ENCODE data around the gene DICER1.

Gene DICER1

DNA sequence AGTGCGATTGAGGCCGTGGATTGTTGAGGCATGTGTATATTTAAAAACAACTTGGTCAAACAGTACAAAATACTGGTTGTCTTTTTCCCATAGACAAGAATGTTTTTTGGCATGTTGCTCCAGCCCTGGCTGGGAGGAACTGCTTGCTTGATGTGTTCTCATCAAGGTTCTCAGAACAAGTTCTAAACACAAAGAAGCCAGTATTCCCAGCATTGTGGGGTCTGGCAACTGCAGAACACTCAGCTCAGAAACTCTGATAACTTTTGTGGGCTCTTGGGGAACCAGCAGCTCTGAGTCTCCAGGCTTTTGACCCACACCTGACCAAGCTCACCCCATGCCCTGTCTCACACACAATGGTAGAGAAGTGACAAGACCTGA lies 27.1 kb upstream of the DICER1 start:
- Histone ChIP-seq H3K18ac (ENCODE audit: low read length) (no peak overlapping the region), H2BK12ac (ENCODE audit: low read length) (no peak overlapping the region), H3K9ac (ENCODE audit: low read depth, low read length, poor library complexity) (no peak overlapping the region), H2AK5ac (ENCODE audit: low read depth, low read length) (no peak overlapping the region), H4K91ac (ENCODE audit: low read depth, low read length, poor library complexity) (no peak overlapping the region), H3K4me2 (ENCODE audit: insufficient read depth, low read length, poor library complexity, severe bottlenecking) (no peak overlapping the region), H2AFZ (ENCODE audit: low read length) (no peak overlapping the region), H3K4ac (ENCODE audit: low read length) (no peak overlapping the region), H3K27ac (replicated peaks; ENCODE audit: low read length) (no peak overlapping the region), H3K9me3 (replicated peaks in 1 of 2; ENCODE audit: control insufficient read depth in 2 of 2, insufficient read depth in 1 of 2, low read depth in 1 of 2, low read length in 2 of 2) (no peaks in the 10 kb centered on the region), H3K79me1 (ENCODE audit: low read depth, low read length) (no peaks in the 10 kb centered on the region), H2BK120ac (ENCODE audit: low read depth, low read length) (no peak overlapping the region), H3K23ac (ENCODE audit: low read depth, low read length, poor library complexity) (no peak overlapping the region), H3K4me3 (ENCODE audit: low read length in 2 of 2) (no peak overlapping the region), H3K27me3 (ENCODE audit: control insufficient read depth in 3 of 3, insufficient read depth in 3 of 3, low read depth in 1 of 3, low read length in 3 of 3) (no peaks in the 10 kb centered on the region), H3K36me3 (replicated peaks in 1 of 2; ENCODE audit: control insufficient read depth in 2 of 2, insufficient read depth in 2 of 2, low read length in 2 of 2) (no peaks in the 10 kb centered on the region), H2BK15ac (ENCODE audit: low read length) (no peak overlapping the region), H2BK5ac (ENCODE audit: low read length) (no peak overlapping the region), H3K4me1 (ENCODE audit: control insufficient read depth in 2 of 2, insufficient read depth in 1 of 2, low read depth in 1 of 2, low read length in 2 of 2) (no peaks in the 10 kb centered on the region), H4K8ac (ENCODE audit: low read depth, low read length) (no peak overlapping the region), H3K14ac (ENCODE audit: low read length) (no peak overlapping the region)
- no CpG with 5 or more reads among the region's 2 CpGs for WGBS, 2 donors (ENCODE audit: extremely low coverage in 2 of 2, insufficient read length in 2 of 2, insufficient replicate concordance in 1 of 2)
- DNase-seq (ENCODE audit: low spot score): no peak

DNA sequence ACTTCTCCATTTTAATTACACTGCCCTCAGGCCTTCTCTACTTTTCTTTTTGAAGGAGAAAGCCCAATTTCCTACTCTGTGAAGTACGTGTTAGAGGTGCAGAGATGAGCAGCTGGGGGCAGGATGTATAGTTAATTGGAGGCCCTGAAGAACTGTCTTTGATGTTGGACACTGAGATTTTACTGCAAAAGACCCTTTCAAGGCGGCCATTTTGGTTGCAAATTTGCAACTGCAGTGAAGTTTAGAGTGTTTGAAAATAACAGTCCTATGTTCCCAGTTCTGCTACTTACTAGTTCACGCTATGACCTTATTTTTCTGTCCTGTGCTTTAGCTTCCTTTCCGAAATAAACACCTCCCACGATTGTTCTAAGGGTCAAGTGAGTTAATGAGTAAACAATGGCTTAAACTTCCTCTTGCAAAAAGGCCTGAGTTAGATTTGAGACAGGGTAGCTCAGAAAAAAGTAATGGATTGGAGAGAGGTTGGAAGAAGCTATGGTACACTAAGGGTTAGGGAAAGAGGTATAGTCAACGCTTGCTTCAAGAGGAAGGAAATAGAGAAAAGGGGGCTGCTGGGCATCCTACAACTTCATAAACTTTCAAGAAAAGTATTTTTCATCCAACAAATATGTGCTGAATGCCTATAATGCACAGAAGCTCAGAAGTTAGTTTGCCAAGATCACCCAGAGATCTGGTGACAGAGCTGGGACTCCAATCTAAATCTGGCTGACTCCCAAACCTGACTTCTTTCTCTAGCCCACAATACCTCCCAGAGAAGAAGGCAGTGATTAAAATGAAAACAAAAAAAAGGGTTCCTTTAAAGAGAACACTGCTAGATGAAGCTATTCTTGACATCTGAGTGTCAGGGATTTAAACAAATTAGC lies 26.4 kb upstream of the DICER1 start:
- Histone ChIP-seq H2BK12ac (ENCODE audit: low read length) (no peak overlapping the region), H3K79me1 (ENCODE audit: low read depth, low read length) (no peaks in the 10 kb centered on the region), H3K9me3 (replicated peaks in 1 of 2; ENCODE audit: control insufficient read depth in 2 of 2, insufficient read depth in 1 of 2, low read depth in 1 of 2, low read length in 2 of 2) (no peaks in the 10 kb centered on the region), H2AFZ (ENCODE audit: low read length) (no peak overlapping the region), H3K4me1 (ENCODE audit: control insufficient read depth in 2 of 2, insufficient read depth in 1 of 2, low read depth in 1 of 2, low read length in 2 of 2) (no peaks in the 10 kb centered on the region), H3K18ac (ENCODE audit: low read length) (no peak overlapping the region), H4K8ac (ENCODE audit: low read depth, low read length) (no peak overlapping the region), H3K36me3 (replicated peaks in 1 of 2; ENCODE audit: control insufficient read depth in 2 of 2, insufficient read depth in 2 of 2, low read length in 2 of 2) (no peaks in the 10 kb centered on the region), H3K23ac (ENCODE audit: low read depth, low read length, poor library complexity) (no peak overlapping the region), H2AK5ac (ENCODE audit: low read depth, low read length) (no peak overlapping the region), H3K27ac (replicated peaks; ENCODE audit: low read length) (no peak overlapping the region), H4K91ac (ENCODE audit: low read depth, low read length, poor library complexity) (no peak overlapping the region), H3K4ac (ENCODE audit: low read length) (no peak overlapping the region), H3K9ac (ENCODE audit: low read depth, low read length, poor library complexity) (no peak overlapping the region), H2BK15ac (ENCODE audit: low read length) (no peak overlapping the region), H3K4me2 (ENCODE audit: insufficient read depth, low read length, poor library complexity, severe bottlenecking) (no peak overlapping the region), H2BK5ac (ENCODE audit: low read length) (no peak overlapping the region), H3K14ac (ENCODE audit: low read length) (no peak overlapping the region), H3K27me3 (ENCODE audit: control insufficient read depth in 3 of 3, insufficient read depth in 3 of 3, low read depth in 1 of 3, low read length in 3 of 3) (no peaks in the 10 kb centered on the region), H2BK120ac (ENCODE audit: low read depth, low read length) (no peak overlapping the region), H3K4me3 (ENCODE audit: low read length in 2 of 2) (no peak overlapping the region)
- no CpG with 5 or more reads among the region's 6 CpGs for WGBS, 2 donors (ENCODE audit: extremely low coverage in 2 of 2, insufficient read length in 2 of 2, insufficient replicate concordance in 1 of 2)
- DNase-seq (ENCODE audit: low spot score): no peak

DNA sequence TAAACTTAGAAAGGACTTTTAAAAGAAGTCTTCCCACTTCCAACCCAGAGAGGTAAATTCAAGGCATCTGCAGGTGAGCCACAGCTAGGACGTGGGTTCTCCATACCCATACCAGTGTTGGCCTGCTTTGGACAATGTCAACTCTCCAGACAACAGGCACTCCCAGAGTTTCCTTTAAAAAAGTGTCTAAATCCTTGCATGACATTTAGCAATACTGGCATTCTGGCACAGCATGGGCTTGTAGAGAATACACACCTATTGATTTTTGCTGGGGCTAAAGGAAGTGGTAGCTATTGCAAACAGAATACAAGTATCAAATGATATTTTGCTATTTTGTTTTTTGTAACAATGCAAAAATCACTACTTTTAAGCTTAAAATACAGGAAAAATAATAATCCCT lies 25.8 kb upstream of the DICER1 start:
- no peak overlapping the region for H4K8ac ChIP-seq (ENCODE audit: low read depth, low read length)
- no peak overlapping the region for H2AK5ac ChIP-seq (ENCODE audit: low read depth, low read length)
- H2BK15ac ChIP-seq (ENCODE audit: low read length): no peak overlapping the region
- H4K91ac ChIP-seq (ENCODE audit: low read depth, low read length, poor library complexity): no peak overlapping the region
- H3K27ac ChIP-seq (replicated peaks; ENCODE audit: low read length): no peak overlapping the region
- no peak overlapping the region for H3K4me3 ChIP-seq (ENCODE audit: low read length in 2 of 2)
- H2AFZ ChIP-seq (ENCODE audit: low read length): no peak overlapping the region
- no peak overlapping the region for H3K18ac ChIP-seq (ENCODE audit: low read length)
- no peak overlapping the region for H3K14ac ChIP-seq (ENCODE audit: low read length)
- H2BK120ac ChIP-seq (ENCODE audit: low read depth, low read length): no peak overlapping the region
- no peaks in the 10 kb centered on the region for H3K36me3 ChIP-seq (replicated peaks in 1 of 2; ENCODE audit: control insufficient read depth in 2 of 2, insufficient read depth in 2 of 2, low read length in 2 of 2)
- no CpG with 5 or more reads among the region's 1 CpG for WGBS, 2 donors (ENCODE audit: extremely low coverage in 2 of 2, insufficient read length in 2 of 2, insufficient replicate concordance in 1 of 2)
- H3K27me3 ChIP-seq (ENCODE audit: control insufficient read depth in 3 of 3, insufficient read depth in 3 of 3, low read depth in 1 of 3, low read length in 3 of 3): no peaks in the 10 kb centered on the region
- no peak overlapping the region for H3K23ac ChIP-seq (ENCODE audit: low read depth, low read length, poor library complexity)
- no peak for DNase-seq (ENCODE audit: low spot score)
- no peaks in the 10 kb centered on the region for H3K9me3 ChIP-seq (replicated peaks in 1 of 2; ENCODE audit: control insufficient read depth in 2 of 2, insufficient read depth in 1 of 2, low read depth in 1 of 2, low read length in 2 of 2)
- H3K79me1 ChIP-seq (ENCODE audit: low read depth, low read length): no peaks in the 10 kb centered on the region
- H3K4ac ChIP-seq (ENCODE audit: low read length): no peak overlapping the region
- no peak overlapping the region for H3K9ac ChIP-seq (ENCODE audit: low read depth, low read length, poor library complexity)
- no peaks in the 10 kb centered on the region for H3K4me1 ChIP-seq (ENCODE audit: control insufficient read depth in 2 of 2, insufficient read depth in 1 of 2, low read depth in 1 of 2, low read length in 2 of 2)
- no peak overlapping the region for H2BK5ac ChIP-seq (ENCODE audit: low read length)
- no peak overlapping the region for H2BK12ac ChIP-seq (ENCODE audit: low read length)
- no peak overlapping the region for H3K4me2 ChIP-seq (ENCODE audit: insufficient read depth, low read length, poor library complexity, severe bottlenecking)

DNA sequence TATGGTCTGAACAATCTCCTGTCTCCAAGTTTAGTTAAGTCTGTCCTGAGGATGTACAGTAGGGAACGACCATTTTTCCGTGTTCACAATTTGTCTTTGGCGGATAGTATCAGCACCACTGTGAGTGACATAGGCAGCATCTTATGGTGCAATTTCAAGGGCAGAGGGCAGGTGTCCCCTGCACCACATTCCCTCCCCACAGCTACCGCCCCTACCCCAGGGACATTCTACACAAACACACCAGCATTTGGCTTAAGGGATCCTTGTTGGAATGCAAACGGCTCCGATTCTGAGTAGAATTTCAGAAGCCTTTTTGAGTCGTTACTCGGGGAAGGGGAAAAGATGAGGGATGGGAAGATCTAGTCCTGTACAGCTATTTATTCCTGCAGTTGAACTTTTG lies 25.1 kb upstream of the DICER1 start:
- no peaks in the 10 kb centered on the region for H3K79me1 ChIP-seq (ENCODE audit: low read depth, low read length)
- H2AFZ ChIP-seq (ENCODE audit: low read length): no peak overlapping the region
- H3K4me1 ChIP-seq (ENCODE audit: control insufficient read depth in 2 of 2, insufficient read depth in 1 of 2, low read depth in 1 of 2, low read length in 2 of 2): no peaks in the 10 kb centered on the region
- H3K27me3 ChIP-seq (ENCODE audit: control insufficient read depth in 3 of 3, insufficient read depth in 3 of 3, low read depth in 1 of 3, low read length in 3 of 3): no peaks in the 10 kb centered on the region
- no peak overlapping the region for H2BK15ac ChIP-seq (ENCODE audit: low read length)
- H4K91ac ChIP-seq (ENCODE audit: low read depth, low read length, poor library complexity): no peak overlapping the region
- DNase-seq (ENCODE audit: low spot score): no peak
- no peak overlapping the region for H3K4ac ChIP-seq (ENCODE audit: low read length)
- H3K27ac ChIP-seq (replicated peaks; ENCODE audit: low read length): no peak overlapping the region
- no peak overlapping the region for H3K14ac ChIP-seq (ENCODE audit: low read length)
- no peak overlapping the region for H2BK5ac ChIP-seq (ENCODE audit: low read length)
- no CpG with 5 or more reads among the region's 8 CpGs for WGBS, 2 donors (ENCODE audit: extremely low coverage in 2 of 2, insufficient read length in 2 of 2, insufficient replicate concordance in 1 of 2)
- H2AK5ac ChIP-seq (ENCODE audit: low read depth, low read length): no peak overlapping the region
- H3K9me3 ChIP-seq (replicated peaks in 1 of 2; ENCODE audit: control insufficient read depth in 2 of 2, insufficient read depth in 1 of 2, low read depth in 1 of 2, low read length in 2 of 2): no peaks in the 10 kb centered on the region
- no peak overlapping the region for H3K23ac ChIP-seq (ENCODE audit: low read depth, low read length, poor library complexity)
- peak overlapping the region; percentile 53 for H3K18ac ChIP-seq (ENCODE audit: low read length)
- H2BK120ac ChIP-seq (ENCODE audit: low read depth, low read length): no peak overlapping the region
- no peak overlapping the region for H3K4me2 ChIP-seq (ENCODE audit: insufficient read depth, low read length, poor library complexity, severe bottlenecking)
- no peaks in the 10 kb centered on the region for H3K36me3 ChIP-seq (replicated peaks in 1 of 2; ENCODE audit: control insufficient read depth in 2 of 2, insufficient read depth in 2 of 2, low read length in 2 of 2)
- no peak overlapping the region for H3K9ac ChIP-seq (ENCODE audit: low read depth, low read length, poor library complexity)
- H2BK12ac ChIP-seq (ENCODE audit: low read length): no peak overlapping the region
- no peak overlapping the region for H3K4me3 ChIP-seq (ENCODE audit: low read length in 2 of 2)
- H4K8ac ChIP-seq (ENCODE audit: low read depth, low read length): no peak overlapping the region

All from neuronal stem cell (in vitro differentiated cells).